ENCODE data around the gene DCLK1. TPM values are rescaled to one million over a fixed set of nuclear protein-coding genes. Genes with fewer than 3 reads are reported as not detected.

Gene DCLK1
- 1 to 10 TPM; 3.8 to 10.0 (median 8.2) TPM for total RNA-seq

DNA sequence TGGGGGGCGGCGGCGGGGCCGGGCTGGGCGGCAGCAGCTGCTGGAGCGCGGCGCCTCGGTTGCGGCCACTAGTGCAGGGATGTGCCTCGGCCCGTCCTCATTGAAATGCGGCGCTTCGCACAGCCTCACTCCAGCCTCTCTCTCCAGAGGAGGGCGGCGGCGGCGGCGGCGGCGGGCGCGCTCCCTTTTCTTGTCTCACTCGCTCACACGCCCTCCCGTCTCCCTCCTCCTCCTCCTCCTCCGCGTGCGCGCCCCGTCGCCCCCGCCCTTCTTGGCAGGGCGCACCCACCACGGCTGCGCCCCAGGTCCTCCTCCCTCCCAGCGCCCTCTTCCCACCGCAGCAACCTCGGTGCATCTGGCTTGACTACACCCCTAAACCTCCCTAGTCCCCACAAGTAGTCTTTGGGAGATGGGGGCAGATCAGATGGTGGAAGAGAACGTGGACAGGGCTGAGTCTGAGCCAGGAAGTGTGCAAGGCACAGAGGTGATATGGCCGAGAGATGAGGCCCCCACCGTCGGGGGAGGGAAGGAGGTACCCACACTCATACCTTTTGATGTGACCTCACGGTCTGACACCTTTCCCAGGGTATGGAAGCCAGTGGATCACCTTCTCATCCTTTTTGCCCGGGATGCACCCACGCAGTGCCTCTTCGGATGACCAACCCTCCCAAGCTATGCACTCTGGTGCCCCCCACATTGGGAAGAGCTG lies at the start of gene DCLK1:
TSS of gene DCLK1 (minus strand) at position 161 of the 709 bp plus-strand sequence.
- intact Hi-C loops (cut with DNase I; ENCODE audit: low total_unique reads): no loop called here
- Histone ChIP-seq H3K27ac (peak within 1 kb of the TSS; percentile 28 to 61 (median 38)), H3K9me3 (no peaks in the 10 kb centered on the region), H3K4me3 (peak within 1 kb of the TSS; percentile 48 to 62 (median 52)), H3K27me3 (peaks cover 0 to 10% (median 5%) of the 10 kb centered on the region in 3 donors), H3K4me1 (peaks cover 0 to 4% of the 10 kb centered on the region in 2 donors), H3K36me3 (no peaks in the 10 kb centered on the region)
- in situ Hi-C loops (cut with MboI; ENCODE audit: low sequenced_read_pairs in 4 of 4): no loop called here
- DNase-seq (peak; percentile 30 to 61), ATAC-seq (peak; percentile 45 to 55)
- TF ChIP-seq CTCF (IDR thresholded peaks at IDR 0.05 in 4 of 5, conservative IDR thresholded peaks at IDR 0.05 in 1 of 5) (no peak), POLR2A (IDR thresholded peaks at IDR 0.05) (peak in 1 of 2 donors; percentile 47)

DNA sequence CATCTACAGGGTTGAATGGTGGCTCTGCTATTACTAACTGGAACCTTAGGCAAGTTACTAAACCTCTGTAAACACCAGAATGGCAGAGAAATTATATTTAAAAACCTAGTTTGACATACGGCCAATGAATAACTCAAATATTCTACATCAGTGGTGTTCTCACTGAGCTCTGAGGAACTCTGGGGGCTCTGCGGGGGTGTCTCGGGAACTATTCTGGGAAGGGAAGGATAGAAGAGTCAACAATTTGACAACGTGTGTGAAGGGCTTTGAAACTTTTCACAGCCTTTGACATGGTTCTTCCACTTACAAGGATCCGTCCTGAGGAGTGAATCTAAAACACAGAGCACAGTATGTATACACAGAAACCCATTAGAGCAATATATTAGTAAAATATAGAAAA lies 44.4 kb upstream of the DCLK1 start:
- no peaks in the 10 kb centered on the region for H3K4me1 ChIP-seq
- TF ChIP-seq POLR2A (IDR thresholded peaks at IDR 0.05) (no peak), CTCF (IDR thresholded peaks at IDR 0.05 in 4 of 5, conservative IDR thresholded peaks at IDR 0.05 in 1 of 5) (no peak)
- DNase-seq (no peak), ATAC-seq (no peak)
- H3K27me3 ChIP-seq: no peaks in the 10 kb centered on the region
- intact Hi-C loops (cut with DNase I; ENCODE audit: low total_unique reads): no loop called here
- in situ Hi-C loops (cut with MboI; ENCODE audit: low sequenced_read_pairs in 4 of 4): no loop called here
- no peak overlapping the region for H3K27ac ChIP-seq
- H3K4me3 ChIP-seq: no peak overlapping the region
- no peaks in the 10 kb centered on the region for H3K9me3 ChIP-seq
- no peaks in the 10 kb centered on the region for H3K36me3 ChIP-seq

DNA sequence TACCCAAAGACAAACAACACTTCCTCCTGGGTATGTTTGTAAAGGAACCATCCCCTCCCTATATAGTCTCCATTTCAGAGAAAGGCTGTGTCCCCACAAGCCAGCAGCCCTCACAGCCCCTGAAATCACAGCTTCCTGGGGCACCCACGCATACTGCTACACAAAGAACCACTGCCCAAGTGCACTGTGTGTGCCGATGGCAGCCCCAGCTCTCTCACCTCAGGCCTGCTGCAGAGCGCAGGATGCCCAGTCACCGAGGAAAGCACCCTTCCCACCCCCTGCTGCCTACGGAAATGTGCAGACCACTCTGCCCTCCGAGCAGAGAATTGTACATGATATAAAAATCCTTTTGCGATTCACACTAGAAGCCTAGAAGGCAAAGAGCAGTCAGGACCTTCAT lies 43.7 kb upstream of the DCLK1 start:
- H3K27ac ChIP-seq: no peak overlapping the region
- DNase-seq: no peak
- TF ChIP-seq CTCF (IDR thresholded peaks at IDR 0.05 in 4 of 5, conservative IDR thresholded peaks at IDR 0.05 in 1 of 5) (no peak), POLR2A (IDR thresholded peaks at IDR 0.05) (no peak)
- no peaks in the 10 kb centered on the region for H3K4me1 ChIP-seq
- ATAC-seq: no peak
- no peak overlapping the region for H3K4me3 ChIP-seq
- intact Hi-C loops (cut with DNase I; ENCODE audit: low total_unique reads): no loop called here
- H3K36me3 ChIP-seq: no peaks in the 10 kb centered on the region
- in situ Hi-C loops (cut with MboI; ENCODE audit: low sequenced_read_pairs in 4 of 4): no loop called here
- no peaks in the 10 kb centered on the region for H3K27me3 ChIP-seq
- no peaks in the 10 kb centered on the region for H3K9me3 ChIP-seq

- in situ Hi-C loops (cut with MboI; ENCODE audit: low sequenced_read_pairs in 4 of 4): no loop called here
- no peak for TF ChIP-seq CTCF (IDR thresholded peaks at IDR 0.05 in 4 of 5, conservative IDR thresholded peaks at IDR 0.05 in 1 of 5)
- TF ChIP-seq POLR2A (IDR thresholded peaks at IDR 0.05): no peak
- intact Hi-C loops (cut with DNase I; ENCODE audit: low total_unique reads): no loop called here
- no peak for DNase-seq
- Histone ChIP-seq H3K9me3 (no peaks in the 10 kb centered on the region), H3K4me1 (no peaks in the 10 kb centered on the region), H3K27ac (no peak overlapping the region), H3K36me3 (no peaks in the 10 kb centered on the region), H3K4me3 (no peak overlapping the region), H3K27me3 (no peaks in the 10 kb centered on the region)
- ATAC-seq: no peak
Observed at GRCh38 chr13:36173571-36174322, 42.6 kb upstream of the DCLK1 start.

All from gastrocnemius medialis (tissue), 4 donors.